WTC11 (cell line): ENCODE data around the gene STXBP1. TPM values are rescaled to one million over a fixed set of nuclear protein-coding genes. Genes with fewer than 3 reads are reported as not detected.

ENCODE experiments used
- ATAC-seq: fragments of 200-7000 bp; cut with Tn5 transposase; 2 replicates; pipeline ENCODE4 v1.10.0; 2021; ENCODE audit warnings: mild to moderate bottlenecking, moderate library complexity
- CTCF ChIA-PET: fragments of 300-600 bp; sonication (Branson Sonifier 250); formaldehyde crosslinking; loops from one replicate; lab custom pipeline; 2021; ENCODE audit warnings: antibody characterized with exemption; lab: Charles Lee
- POLR2A ChIA-PET: fragments of 350-600 bp; sonication (Branson Sonifier 250); formaldehyde crosslinking; loops from one replicate; lab custom pipeline; 2021; ENCODE audit warnings: antibody characterized with exemption; lab: Charles Lee
- DNase-seq: peaks from one replicate; pipeline ENCODE4 v3.0.0; 2021; ENCODE audit warnings: low spot score
- H3K27ac Mint-ChIP-seq: 2 replicates; pipeline ENCODE4 v1.8.0; 2021; ENCODE audit warnings: mixed read lengths
- H3K27me3 Mint-ChIP-seq: 2 replicates; pipeline ENCODE4 v1.8.0; 2021; ENCODE audit warnings: low read depth, mild to moderate bottlenecking, moderate library complexity, mixed read lengths
- H3K36me3 Mint-ChIP-seq: 2 replicates; pipeline ENCODE4 v1.8.0; 2021; ENCODE audit warnings: mixed read lengths
- H3K4me1 Mint-ChIP-seq: 2 replicates; pipeline ENCODE4 v1.8.0; 2022; ENCODE audit warnings: mixed read lengths
- H3K4me3 Mint-ChIP-seq: 2 replicates; pipeline ENCODE4 v1.8.0; 2021; ENCODE audit warnings: mild to moderate bottlenecking, moderate library complexity, mixed read lengths
- H3K9me3 Mint-ChIP-seq: 2 replicates; pipeline ENCODE4 v1.8.0; 2021; ENCODE audit warnings: mixed read lengths
- CBFB ChIP-seq: sonication (generic); formaldehyde crosslinking; IDR thresholded peaks from 2 replicates; pipeline ENCODE4 v1.8.1; 2022; ENCODE audit warnings: mild to moderate bottlenecking, low read depth, missing genetic modification reagents
- CREB1 ChIP-seq: sonication (generic); formaldehyde crosslinking; IDR thresholded peaks from 2 replicates; pipeline ENCODE4 v1.8.0; 2023; ENCODE audit warnings: mild to moderate bottlenecking, missing genetic modification reagents
- FOXP1 ChIP-seq: sonication (generic); formaldehyde crosslinking; IDR thresholded peaks from 2 replicates; pipeline ENCODE4 v1.8.0; 2022; ENCODE audit warnings: missing genetic modification reagents, mild to moderate bottlenecking, moderate library complexity, borderline replicate concordance
- IRF1 ChIP-seq: sonication (generic); formaldehyde crosslinking; IDR thresholded peaks from 2 replicates; pipeline ENCODE4 v1.8.0; 2023; ENCODE audit warnings: missing genetic modification reagents
- IRF2 ChIP-seq: sonication (generic); formaldehyde crosslinking; IDR thresholded peaks from 2 replicates; pipeline ENCODE4 v1.8.0; 2022; ENCODE audit warnings: low read depth, missing genetic modification reagents, borderline replicate concordance
- MXD4 ChIP-seq: fragments of 250-450 bp; sonication (Bioruptor Pico); IDR thresholded peaks from 2 replicates; pipeline ENCODE4 v1.8.0; 2021; ENCODE audit warnings: mild to moderate bottlenecking, moderate library complexity, borderline replicate concordance
- NFE2L1 ChIP-seq: sonication (generic); formaldehyde crosslinking; IDR thresholded peaks from 2 replicates; pipeline ENCODE4 v1.8.1; 2023; ENCODE audit warnings: missing genetic modification reagents
- PREB ChIP-seq: sonication (generic); formaldehyde crosslinking; IDR thresholded peaks from 2 replicates; pipeline ENCODE4 v1.8.1; 2022; ENCODE audit warnings: mild to moderate bottlenecking, missing genetic modification reagents, moderate library complexity, borderline replicate concordance
- RELA ChIP-seq: sonication (generic); formaldehyde crosslinking; IDR thresholded peaks from 2 replicates; pipeline ENCODE4 v1.8.1; 2022; ENCODE audit warnings: missing genetic modification reagents, mild to moderate bottlenecking, borderline replicate concordance
- SMAD4 ChIP-seq: sonication (generic); formaldehyde crosslinking; IDR thresholded peaks from 2 replicates; pipeline ENCODE4 v1.8.0; 2022; ENCODE audit warnings: mild to moderate bottlenecking, missing genetic modification reagents
- SOX15 ChIP-seq: fragments of 250-450 bp; sonication (Bioruptor Pico); IDR thresholded peaks from 2 replicates; pipeline ENCODE4 v1.9.0; 2021; ENCODE audit warnings: mild to moderate bottlenecking
- SP1 ChIP-seq: sonication (generic); formaldehyde crosslinking; conservative IDR thresholded peaks from 2 replicates; pipeline ENCODE4 v1.8.1; 2022; ENCODE audit warnings: missing genetic modification reagents
- TCF7 ChIP-seq: sonication (generic); formaldehyde crosslinking; IDR thresholded peaks from 2 replicates; pipeline ENCODE4 v1.8.0; 2022; ENCODE audit warnings: mild to moderate bottlenecking, low read depth, missing genetic modification reagents, moderate library complexity
- TEAD4 ChIP-seq: sonication (generic); formaldehyde crosslinking; IDR thresholded peaks from 2 replicates; pipeline ENCODE4 v1.8.0; 2022; ENCODE audit warnings: mild to moderate bottlenecking, missing genetic modification reagents
- ZNF232 ChIP-seq: sonication (generic); formaldehyde crosslinking; IDR thresholded peaks from 2 replicates; pipeline ENCODE4 v1.8.0; 2022; ENCODE audit warnings: mild to moderate bottlenecking, missing genetic modification reagents
- ZNF396 ChIP-seq: fragments of 250-450 bp; sonication (Bioruptor Pico); IDR thresholded peaks from 2 replicates; pipeline ENCODE4 v1.8.0; 2021; ENCODE audit warnings: mild to moderate bottlenecking, moderate library complexity, borderline replicate concordance
- total RNA-seq: library from RNA; stranded (reverse); gene quantifications from 3 replicates; pipeline ENCODE4 v1.2.3, GENCODE V29; 2021
- TF ChIP-seq, protein P1 (sequence below): sonication (generic); formaldehyde crosslinking; IDR thresholded peaks from 2 replicates; pipeline ENCODE4 v1.8.0; 2022; ENCODE audit warnings: mild to moderate bottlenecking, missing genetic modification reagents
- TF ChIP-seq, protein P2 (sequence below): sonication (generic); formaldehyde crosslinking; IDR thresholded peaks from 2 replicates; pipeline ENCODE4 v1.8.1; 2022; ENCODE audit warnings: low read depth, missing genetic modification reagents, borderline replicate concordance
- TF ChIP-seq, protein P3 (sequence below): sonication (generic); formaldehyde crosslinking; IDR thresholded peaks from 2 replicates; pipeline ENCODE4 v1.8.1; 2023; ENCODE audit warnings: mild to moderate bottlenecking, missing genetic modification reagents
- TF ChIP-seq, protein P4 (sequence below): sonication (generic); formaldehyde crosslinking; IDR thresholded peaks from 2 replicates; pipeline ENCODE4 v1.8.0; 2022; ENCODE audit warnings: mild to moderate bottlenecking, missing genetic modification reagents

The STXBP1 gene
- total RNA-seq, 1 experiment from 2014 or later = 37.1 TPM

- H3K27me3 Mint-ChIP-seq = peaks cover 17% of the 10 kb centered on the region
- TF ChIP-seq, protein P1, sequence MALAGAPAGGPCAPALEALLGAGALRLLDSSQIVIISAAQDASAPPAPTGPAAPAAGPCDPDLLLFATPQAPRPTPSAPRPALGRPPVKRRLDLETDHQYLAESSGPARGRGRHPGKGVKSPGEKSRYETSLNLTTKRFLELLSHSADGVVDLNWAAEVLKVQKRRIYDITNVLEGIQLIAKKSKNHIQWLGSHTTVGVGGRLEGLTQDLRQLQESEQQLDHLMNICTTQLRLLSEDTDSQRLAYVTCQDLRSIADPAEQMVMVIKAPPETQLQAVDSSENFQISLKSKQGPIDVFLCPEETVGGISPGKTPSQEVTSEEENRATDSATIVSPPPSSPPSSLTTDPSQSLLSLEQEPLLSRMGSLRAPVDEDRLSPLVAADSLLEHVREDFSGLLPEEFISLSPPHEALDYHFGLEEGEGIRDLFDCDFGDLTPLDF = no peak
- no peak for TF ChIP-seq ZNF232 (CRISPR knock-in tag)
- TF ChIP-seq IRF2 (CRISPR knock-in tag) = no peak
- TF ChIP-seq SOX15 (CRISPR knock-in tag) = no peak
- TF ChIP-seq SP1 (CRISPR knock-in tag) = no peak
- TF ChIP-seq TCF7 (CRISPR knock-in tag) = no peak
- TF ChIP-seq, protein P2, sequence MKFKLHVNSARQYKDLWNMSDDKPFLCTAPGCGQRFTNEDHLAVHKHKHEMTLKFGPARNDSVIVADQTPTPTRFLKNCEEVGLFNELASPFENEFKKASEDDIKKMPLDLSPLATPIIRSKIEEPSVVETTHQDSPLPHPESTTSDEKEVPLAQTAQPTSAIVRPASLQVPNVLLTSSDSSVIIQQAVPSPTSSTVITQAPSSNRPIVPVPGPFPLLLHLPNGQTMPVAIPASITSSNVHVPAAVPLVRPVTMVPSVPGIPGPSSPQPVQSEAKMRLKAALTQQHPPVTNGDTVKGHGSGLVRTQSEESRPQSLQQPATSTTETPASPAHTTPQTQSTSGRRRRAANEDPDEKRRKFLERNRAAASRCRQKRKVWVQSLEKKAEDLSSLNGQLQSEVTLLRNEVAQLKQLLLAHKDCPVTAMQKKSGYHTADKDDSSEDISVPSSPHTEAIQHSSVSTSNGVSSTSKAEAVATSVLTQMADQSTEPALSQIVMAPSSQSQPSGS (CRISPR knock-in tag) = no peak
- TF ChIP-seq CBFB (CRISPR knock-in tag) = no peak
- no peak for TF ChIP-seq IRF1
- no peak for TF ChIP-seq CREB1 (CRISPR knock-in tag)
- TF ChIP-seq, protein P3, sequence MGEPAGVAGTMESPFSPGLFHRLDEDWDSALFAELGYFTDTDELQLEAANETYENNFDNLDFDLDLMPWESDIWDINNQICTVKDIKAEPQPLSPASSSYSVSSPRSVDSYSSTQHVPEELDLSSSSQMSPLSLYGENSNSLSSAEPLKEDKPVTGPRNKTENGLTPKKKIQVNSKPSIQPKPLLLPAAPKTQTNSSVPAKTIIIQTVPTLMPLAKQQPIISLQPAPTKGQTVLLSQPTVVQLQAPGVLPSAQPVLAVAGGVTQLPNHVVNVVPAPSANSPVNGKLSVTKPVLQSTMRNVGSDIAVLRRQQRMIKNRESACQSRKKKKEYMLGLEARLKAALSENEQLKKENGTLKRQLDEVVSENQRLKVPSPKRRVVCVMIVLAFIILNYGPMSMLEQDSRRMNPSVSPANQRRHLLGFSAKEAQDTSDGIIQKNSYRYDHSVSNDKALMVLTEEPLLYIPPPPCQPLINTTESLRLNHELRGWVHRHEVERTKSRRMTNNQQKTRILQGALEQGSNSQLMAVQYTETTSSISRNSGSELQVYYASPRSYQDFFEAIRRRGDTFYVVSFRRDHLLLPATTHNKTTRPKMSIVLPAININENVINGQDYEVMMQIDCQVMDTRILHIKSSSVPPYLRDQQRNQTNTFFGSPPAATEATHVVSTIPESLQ (CRISPR knock-in tag) = no peak
- TF ChIP-seq MXD4 = no peak
- no peak for TF ChIP-seq TEAD4 (CRISPR knock-in tag)
- TF ChIP-seq FOXP1 (CRISPR knock-in tag) = no peak
- no peak for TF ChIP-seq PREB (CRISPR knock-in tag)
- TF ChIP-seq RELA (CRISPR knock-in tag) = no peak
- no peak for TF ChIP-seq ZNF396 (CRISPR knock-in tag)
- TF ChIP-seq SMAD4 (CRISPR knock-in tag) = no peak
- no peak for TF ChIP-seq NFE2L1
- TF ChIP-seq, protein P4, sequence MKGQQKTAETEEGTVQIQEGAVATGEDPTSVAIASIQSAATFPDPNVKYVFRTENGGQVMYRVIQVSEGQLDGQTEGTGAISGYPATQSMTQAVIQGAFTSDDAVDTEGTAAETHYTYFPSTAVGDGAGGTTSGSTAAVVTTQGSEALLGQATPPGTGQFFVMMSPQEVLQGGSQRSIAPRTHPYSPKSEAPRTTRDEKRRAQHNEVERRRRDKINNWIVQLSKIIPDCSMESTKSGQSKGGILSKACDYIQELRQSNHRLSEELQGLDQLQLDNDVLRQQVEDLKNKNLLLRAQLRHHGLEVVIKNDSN = no peak
- TF ChIP-seq, all 79 proteins: peak for 0
- Mint-ChIP-seq H3K4me1 (peaks cover 12% of the 10 kb centered on the region), H3K27ac (no peak overlapping the region), H3K9me3 (no peaks in the 10 kb centered on the region), H3K36me3 (no peaks in the 10 kb centered on the region), H3K4me3 (no peak overlapping the region)
- ChIA-PET CTCF (interaction anchor here (0.6 kb wide), 1 partner anchor 17 kb away, joined by 4 read pairs; no protein-coding TSS in a partner anchor), POLR2A (no interaction called here)
- ATAC-seq (no peak), DNase-seq (no peak)
Measured at GRCh38 chr9:127738666-127739065, 126.6 kb downstream of the STXBP1 start.
